ENCODE data around the gene GPR153.

GPR153 gene

GRCh38 chr1:6269720-6270400 lies 9.0 kb upstream of the GPR153 start:
- DNase-seq (ENCODE audit: low read depth in 1 of 2, low spot score in 1 of 2), result no peak

GRCh38 chr1:6269296-6269695 lies 8.4 kb upstream of the GPR153 start:
- DNase-seq (ENCODE audit: low read depth in 1 of 2, low spot score in 1 of 2), result no peak

GRCh38 chr1:6268415-6268814 lies 7.5 kb upstream of the GPR153 start:
- DNase-seq (ENCODE audit: low read depth in 1 of 2, low spot score in 1 of 2), result no peak

- no peak for DNase-seq (ENCODE audit: low read depth in 1 of 2, low spot score in 1 of 2)
These were observed 6.9 kb upstream of the GPR153 start for GRCh38 chr1:6267686-6268322.

GRCh38 chr1:6266641-6267040 lies 5.7 kb upstream of the GPR153 start:
- no peak for DNase-seq (ENCODE audit: low read depth in 1 of 2, low spot score in 1 of 2)

- DNase-seq (ENCODE audit: low read depth in 1 of 2, low spot score in 1 of 2), result no peak
These were observed 4.3 kb upstream of the GPR153 start for GRCh38 chr1:6265151-6265550.

GRCh38 chr1:6263716-6264115 lies 2.8 kb upstream of the GPR153 start:
- DNase-seq (ENCODE audit: low read depth in 1 of 2, low spot score in 1 of 2), result no peak

- no peak for DNase-seq (ENCODE audit: low read depth in 1 of 2, low spot score in 1 of 2)
These were observed 1.9 kb upstream of the GPR153 start for GRCh38 chr1:6262555-6263420.

- DNase-seq (ENCODE audit: low read depth in 1 of 2, low spot score in 1 of 2), result no peak
These were observed 707 bp upstream of the GPR153 start for GRCh38 chr1:6261615-6261995.

- DNase-seq (ENCODE audit: low read depth in 1 of 2, low spot score in 1 of 2), result no peak
These were observed 414 bp downstream of the GPR153 start for GRCh38 chr1:6260433-6260934.

- peak; percentile 40 to 50 for DNase-seq (ENCODE audit: low read depth in 1 of 2, low spot score in 1 of 2)
These were observed 1.2 kb downstream of the GPR153 start for GRCh38 chr1:6259491-6260362.

- no peak for DNase-seq (ENCODE audit: low read depth in 1 of 2, low spot score in 1 of 2)
These were observed 2.2 kb downstream of the GPR153 start for GRCh38 chr1:6258675-6259074.

- no peak for DNase-seq (ENCODE audit: low read depth in 1 of 2, low spot score in 1 of 2)
These were observed 3.3 kb downstream of the GPR153 start for GRCh38 chr1:6257541-6258069.

GRCh38 chr1:6256645-6257044 lies 4.3 kb downstream of the GPR153 start:
- no peak for DNase-seq (ENCODE audit: low read depth in 1 of 2, low spot score in 1 of 2)

- DNase-seq (ENCODE audit: low read depth in 1 of 2, low spot score in 1 of 2), result no peak
These were observed 6.2 kb downstream of the GPR153 start for GRCh38 chr1:6254691-6255090.

GRCh38 chr1:6253380-6253779 lies 7.5 kb downstream of the GPR153 start:
- no peak for DNase-seq (ENCODE audit: low read depth in 1 of 2, low spot score in 1 of 2)

GRCh38 chr1:6252374-6252710 lies 8.6 kb downstream of the GPR153 start:
- DNase-seq (ENCODE audit: low read depth in 1 of 2, low spot score in 1 of 2), result no peak

- no peak for DNase-seq (ENCODE audit: low read depth in 1 of 2, low spot score in 1 of 2)
These were observed 9.1 kb downstream of the GPR153 start for GRCh38 chr1:6251681-6252373.

GRCh38 chr1:6251233-6251632 lies 9.7 kb downstream of the GPR153 start:
- DNase-seq (ENCODE audit: low read depth in 1 of 2, low spot score in 1 of 2), result no peak
